Left cardiac atrium (tissue), 4 donors: ENCODE results near the gene GLIPR2. TPM values are rescaled to one million over a fixed set of nuclear protein-coding genes. Genes with fewer than 3 reads are reported as not detected.
"Not testable (repeated sequence)": the region's sequence is repeated elsewhere in the genome, so short reads cannot be mapped to it uniquely, and the experiment has no call there.

Experiments
- ATAC-seq, 2 donors: fragments of 200-7000 bp; cut with Tn5 transposase; one replicate each; pipeline ENCODE4 v1.9.1; 2020; ENCODE audit warnings: mild to moderate bottlenecking in 2 of 2, moderate library complexity in 2 of 2
- DNase-seq: peaks from one replicate; pipeline ENCODE4 v3.0.0-alpha.2; 2020
- intact Hi-C, 2 donors: fragments of 100-400 bp; cut with DNase I; formaldehyde crosslinking; loops; one replicate each; pipeline versions ENCODE4 v1.14.1 to v1.15.1; 2022 to 2023
- total RNA-seq, 2 donors: library from RNA; stranded (reverse); fragmentation: NEBNext Ultra II Directional; extraction: Animal tissue kit (Norgen Biotek cat#: 25700); gene quantifications; one replicate each; pipeline ENCODE4 v1.2.1, GENCODE V29; 2021
- donor health status: DM: no; HTN: yes; CAD: no.
- donor health status: DM: no; HTN: yes; CAD: no; lungs with severe emphysema.
- donor health status: DM: yes; HTN: yes; CAD: no.
- donor health status: Dilated cardiomyopathy.

Gene GLIPR2
- total RNA-seq, 2 donors from 2014 or later: 14.7 to 19.7 TPM

DNA sequence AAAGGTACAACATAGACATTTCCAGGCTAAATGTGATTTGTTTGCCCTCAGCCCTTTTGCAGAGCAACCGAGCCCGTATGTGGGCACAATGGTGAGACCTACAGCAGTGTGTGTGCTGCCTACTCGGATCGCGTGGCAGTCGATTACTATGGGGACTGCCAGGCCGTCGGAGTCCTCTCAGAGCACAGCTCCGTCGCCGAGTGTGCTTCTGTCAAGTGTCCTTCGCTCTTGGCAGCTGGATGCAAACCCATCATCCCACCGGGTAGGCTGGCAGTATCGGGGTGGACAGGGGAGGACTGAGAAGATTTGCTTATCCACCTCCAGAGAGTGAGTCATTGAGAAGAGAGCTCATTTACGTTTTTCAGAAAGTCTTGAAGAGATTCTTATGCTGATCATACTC lies 17.8 kb upstream of the GLIPR2 start:
- ATAC-seq (no peak), DNase-seq (no peak)
- intact Hi-C loops: no loop called here

DNA sequence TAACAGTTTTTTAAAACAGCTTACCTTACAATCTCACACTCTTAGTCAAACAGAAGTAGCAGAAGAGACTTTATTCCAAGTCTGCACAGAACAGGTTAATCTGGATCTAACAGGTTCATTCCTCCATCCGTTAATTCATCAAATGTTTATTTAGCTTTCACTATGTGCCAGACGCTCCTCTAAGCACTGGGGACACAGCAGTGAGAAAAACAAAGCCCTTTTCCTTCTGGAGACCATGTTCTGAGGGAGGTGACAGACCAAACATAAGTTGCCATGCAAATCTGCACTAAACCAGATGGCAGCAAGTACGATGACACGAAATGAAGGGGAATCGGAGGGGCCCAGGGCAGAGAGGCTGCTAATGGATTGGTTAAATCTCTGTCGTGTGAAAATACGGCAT lies 17.1 kb upstream of the GLIPR2 start:
- no peak for ATAC-seq
- DNase-seq: no peak
- intact Hi-C loops: no loop called here

DNA sequence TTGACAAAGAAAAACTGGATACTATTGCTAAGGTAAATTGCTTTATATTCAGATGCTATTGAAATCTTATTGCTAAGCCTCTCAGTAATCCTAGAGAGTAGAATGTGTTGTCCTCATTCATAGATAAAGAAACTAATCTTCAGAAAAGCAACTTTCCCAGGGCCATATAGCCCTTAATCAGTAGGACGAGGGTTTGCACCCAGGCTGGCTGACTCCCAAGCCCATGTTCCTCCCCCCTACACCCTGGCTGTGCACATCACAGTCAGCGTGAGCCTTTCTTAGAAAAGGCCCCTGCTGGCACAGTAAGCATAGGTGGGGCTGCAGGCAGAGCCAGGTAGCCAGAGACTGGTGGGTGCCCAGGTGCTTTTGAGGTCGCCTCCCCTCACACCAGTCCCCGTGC lies 15.8 kb upstream of the GLIPR2 start:
- intact Hi-C loops: no loop called here
- no peak for ATAC-seq

DNA sequence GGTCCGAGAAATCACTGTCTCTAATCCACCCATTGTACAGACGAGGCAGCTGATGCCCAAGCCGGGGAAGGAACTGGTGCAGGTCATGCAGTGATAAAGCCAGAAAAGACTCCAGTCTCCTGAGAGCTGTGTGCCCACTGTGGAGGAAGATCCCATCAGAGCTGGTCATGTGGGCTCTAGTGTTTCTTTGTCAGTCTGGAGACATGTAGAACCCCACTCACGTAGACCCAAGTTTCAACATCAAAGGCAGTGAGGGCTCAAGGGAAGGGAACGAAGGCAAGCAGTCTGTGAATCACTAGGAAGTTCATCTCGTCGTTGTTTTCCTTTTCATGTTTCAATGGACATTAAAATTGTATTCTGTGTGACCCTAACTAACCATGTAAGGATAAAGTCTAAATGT lies 14.6 kb upstream of the GLIPR2 start:
- intact Hi-C loops: no loop called here
- ATAC-seq: no peak
- DNase-seq: no peak

More for the DNA sequence above, 15.8 kb upstream of the GLIPR2 start:
- DNase-seq: no peak

DNA sequence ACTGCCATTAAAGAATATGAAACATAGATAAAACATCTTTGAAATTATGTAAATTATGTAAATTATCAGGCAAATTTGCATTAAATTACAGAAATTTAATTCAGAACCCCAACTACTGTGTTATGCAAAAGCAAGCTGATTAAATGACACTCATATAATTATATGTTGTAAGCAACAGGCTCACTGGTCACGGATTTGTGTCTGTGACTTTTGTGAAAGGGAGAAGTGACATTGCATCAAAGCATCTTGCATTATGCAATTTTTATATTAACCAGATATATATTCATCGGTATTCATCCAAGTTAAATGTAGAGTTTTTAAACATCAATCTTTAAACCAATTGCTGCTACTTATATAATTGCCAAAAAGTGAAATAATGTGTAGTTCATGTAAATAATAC lies 13.0 kb upstream of the GLIPR2 start:
- intact Hi-C loops: no loop called here
- DNase-seq (no peak), ATAC-seq (no peak)

DNA sequence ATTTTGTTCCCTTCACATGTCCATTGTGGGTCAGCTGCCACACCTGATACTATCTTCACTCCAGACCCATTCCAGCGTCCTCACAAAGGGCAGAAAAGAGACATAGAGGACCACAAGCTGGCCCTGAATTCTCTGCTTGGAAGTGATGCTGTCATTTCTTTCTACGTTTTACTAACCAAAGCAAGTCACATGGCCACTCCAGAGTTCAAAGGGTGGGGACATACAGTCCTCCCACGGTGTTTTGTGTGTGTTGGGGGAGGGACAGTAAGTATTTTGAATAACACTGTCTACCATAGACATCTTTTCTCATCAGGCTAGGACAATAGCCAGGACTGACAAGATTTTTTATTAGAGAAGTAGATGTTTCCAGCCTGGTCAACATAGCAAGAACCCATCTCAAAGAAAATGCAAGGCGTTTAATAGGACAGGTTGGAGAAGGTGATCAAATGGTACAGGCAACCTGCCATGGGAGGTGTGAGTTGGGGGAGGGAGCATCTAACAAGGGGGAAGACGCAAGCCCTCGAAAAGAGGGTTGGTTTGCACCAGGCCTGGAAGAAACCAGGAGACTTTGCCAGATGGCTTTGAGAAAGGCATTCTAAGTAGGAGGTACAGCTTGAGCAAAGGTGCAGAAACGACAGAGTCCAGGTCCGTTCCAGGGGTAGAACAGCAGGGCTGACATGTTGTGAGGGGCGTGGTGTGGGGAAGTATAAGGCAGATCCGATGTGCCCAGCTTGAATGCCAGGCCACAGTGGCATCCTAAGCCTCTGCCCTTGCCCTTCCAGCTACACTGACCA lies 11.3 kb upstream of the GLIPR2 start:
- no peak for ATAC-seq
- intact Hi-C loops: no loop called here
- no peak for DNase-seq

DNA sequence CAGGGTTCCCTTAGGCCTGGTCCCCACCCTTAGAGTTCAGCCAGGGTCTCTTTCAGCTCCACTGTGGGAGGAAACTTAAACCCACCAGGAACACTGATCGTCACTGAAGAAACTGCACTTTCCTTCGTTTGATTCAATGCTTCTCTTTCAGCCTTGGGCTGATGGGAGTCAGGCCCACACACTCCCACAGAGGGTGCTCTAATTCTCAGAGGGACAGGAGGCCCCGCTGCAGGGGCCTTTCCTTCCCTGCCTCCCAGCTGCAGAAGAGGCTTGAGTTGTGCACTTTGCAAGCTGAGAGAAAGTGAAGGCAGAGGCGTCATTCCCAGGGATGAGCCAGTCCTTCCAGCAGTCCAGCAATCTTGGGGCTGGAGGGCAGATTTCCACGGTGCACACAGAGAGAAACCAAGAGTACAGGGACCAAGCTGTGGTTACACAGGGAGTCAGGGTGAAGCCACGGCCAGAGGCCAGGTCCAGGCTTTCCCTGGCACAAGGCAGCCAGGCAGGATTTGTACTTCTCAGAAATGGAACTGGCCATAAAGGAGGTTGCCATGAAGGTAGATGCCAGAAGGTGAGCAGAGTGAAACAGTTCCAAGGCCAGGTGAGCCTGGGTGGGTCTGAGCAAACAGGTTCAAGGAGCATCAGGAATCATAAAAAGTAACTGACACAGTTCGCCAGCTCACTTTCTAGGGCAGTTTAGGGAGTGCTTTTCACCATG lies 10.4 kb upstream of the GLIPR2 start:
- ATAC-seq (no peak), DNase-seq (no peak)
- intact Hi-C loops: no loop called here

DNA sequence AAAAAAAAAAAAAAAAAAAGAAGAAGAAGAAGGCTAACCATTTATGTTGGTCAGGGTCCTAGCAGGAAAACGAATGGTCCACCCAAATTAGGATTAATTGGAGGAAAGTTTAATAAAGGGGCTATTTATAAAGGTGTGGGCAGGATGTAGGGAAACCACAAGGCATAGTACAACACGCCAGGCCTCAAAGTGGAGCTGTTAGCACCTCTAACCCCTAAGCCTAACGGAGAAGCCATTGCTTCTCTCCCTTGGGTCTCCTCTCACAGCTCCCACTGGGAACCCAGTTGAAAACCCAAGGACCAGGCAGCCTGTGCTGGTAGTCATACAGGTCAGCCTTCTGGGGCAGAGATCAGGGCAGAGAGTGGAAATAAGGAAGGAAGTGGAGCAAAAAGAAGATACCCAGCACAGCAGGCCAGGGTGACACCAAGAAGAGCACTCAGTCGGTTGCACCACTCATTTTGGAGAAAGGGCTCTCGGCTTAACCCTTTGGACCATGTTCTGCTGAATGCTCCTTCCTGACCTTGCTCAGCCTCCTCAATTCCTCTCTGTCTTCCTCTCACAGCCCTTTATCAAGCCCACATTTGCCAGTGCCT lies 8.8 kb upstream of the GLIPR2 start:
- intact Hi-C loops: no loop called here
- ATAC-seq: peak in 1 of 2 donors; percentile 71
- DNase-seq: no peak

DNA sequence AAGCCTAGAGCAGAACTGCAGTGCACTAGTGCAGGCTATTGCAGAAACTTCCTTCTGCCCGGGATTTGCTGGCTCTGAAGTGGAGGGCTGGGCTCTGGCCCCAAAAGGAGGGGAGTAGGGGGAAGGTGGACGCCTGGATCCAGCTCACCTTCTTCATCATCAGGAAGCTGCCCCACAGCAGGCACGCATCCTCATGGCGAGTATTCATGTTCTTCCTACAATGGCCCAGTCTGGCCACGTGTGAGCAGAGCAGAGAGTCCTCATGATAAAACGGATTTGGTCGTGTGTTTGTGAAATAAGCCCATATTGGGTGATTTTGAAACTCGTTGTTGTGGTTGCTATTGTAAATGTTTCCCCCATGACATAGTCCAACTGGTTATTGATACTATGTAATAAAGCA lies 8.2 kb upstream of the GLIPR2 start:
- DNase-seq (no peak), ATAC-seq (peak in 1 of 2 donors; percentile 15)

DNA sequence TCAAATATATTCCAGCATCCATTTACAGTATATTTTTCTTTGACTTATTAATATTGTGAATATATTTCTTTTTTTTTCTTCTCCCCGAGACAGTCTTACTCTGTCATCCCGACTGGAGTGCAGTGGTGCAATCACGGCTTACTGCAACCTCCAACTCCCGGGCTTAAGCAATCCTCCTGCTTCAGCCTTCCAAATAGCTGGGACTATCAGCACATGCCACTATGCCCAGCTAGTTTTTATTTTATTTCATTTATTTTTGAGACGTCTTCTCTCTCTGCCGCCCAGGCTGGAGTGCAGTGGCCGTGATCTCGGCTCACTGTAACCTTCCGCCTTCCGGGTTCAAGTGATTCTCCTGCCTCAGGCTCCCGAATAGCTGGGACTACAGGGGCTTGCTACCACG lies 7.4 kb upstream of the GLIPR2 start:
- no peak for DNase-seq
- intact Hi-C loops: no loop called here
- no peak for ATAC-seq

More for the DNA sequence above, 8.2 kb upstream of the GLIPR2 start:
- intact Hi-C loops: no loop called here

DNA sequence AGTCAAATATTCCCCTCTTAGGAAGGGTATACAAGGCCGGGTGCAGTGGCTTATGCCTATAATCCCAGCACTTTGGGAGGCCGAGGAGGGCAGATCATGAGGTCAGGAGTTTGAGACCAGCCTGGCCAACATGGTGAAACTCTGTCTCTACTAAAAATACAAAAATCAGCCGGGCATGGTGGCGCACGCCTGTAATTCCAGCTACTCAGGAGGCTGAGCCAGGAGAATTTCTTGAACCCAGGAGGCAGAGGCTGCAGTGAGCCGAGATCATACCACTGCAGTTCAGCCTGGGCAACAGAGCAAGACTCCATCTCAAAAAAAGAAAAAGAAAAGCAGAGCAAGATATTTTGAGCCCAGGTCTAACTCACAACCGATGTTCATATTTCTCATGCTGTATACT lies 4.9 kb upstream of the GLIPR2 start:
- DNase-seq, ATAC-seq, intact Hi-C loops: not testable (repeated sequence)

DNA sequence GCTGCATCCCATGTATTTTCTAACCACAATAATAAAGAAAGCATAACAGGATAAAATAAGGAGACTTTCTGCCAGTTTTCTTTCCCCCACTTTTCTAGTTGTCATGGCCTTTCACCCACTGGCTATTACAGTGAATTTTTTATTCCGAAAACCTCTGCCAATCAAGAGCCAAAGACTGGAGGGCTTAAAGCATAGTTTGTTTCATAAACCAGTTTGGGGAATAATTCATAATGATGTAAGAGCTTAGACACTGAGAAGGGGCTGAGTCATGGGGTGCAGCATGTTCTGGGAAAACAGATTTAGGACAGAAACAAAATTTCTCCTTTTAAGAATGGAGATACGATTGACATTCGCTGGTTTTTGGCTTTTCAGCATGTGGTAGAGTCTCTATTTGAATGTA lies 4.4 kb upstream of the GLIPR2 start:
- DNase-seq (no peak), ATAC-seq (no peak)
- intact Hi-C loops: no loop called here

DNA sequence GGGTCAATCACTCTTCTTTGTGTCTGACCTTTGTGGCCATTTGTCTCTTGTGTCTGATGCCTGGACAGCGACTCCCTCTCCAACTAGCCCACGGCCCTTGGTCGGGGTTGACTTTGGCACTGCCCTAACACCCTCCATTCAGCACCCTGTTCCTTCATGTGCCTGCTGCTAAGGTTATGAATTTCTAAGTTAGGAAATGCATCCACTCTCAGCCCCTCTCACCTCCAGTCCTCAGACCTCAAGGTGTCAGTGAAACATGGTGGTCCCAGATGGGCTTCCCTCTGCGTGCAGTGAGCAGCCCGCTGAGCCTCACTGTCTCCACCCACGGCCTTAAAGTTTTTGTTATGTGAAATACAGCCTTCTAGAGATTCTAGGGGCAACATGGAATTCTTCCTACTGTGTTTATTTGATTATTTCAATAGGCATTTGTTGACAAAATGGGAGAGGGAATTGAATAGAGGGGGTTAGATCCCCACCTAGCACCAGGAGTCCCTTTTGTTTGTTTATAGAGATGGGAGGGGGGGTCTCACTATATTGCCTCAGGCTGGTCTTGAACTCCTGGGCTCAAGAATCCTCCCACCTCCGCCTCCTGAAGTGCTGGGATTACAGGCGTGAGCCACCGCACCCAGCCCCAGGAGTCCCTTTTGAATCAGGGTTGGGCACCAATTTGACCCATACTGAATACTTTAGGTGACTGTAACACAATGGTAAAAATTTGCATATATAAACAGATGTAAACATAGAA lies 1.6 kb upstream of the GLIPR2 start:
- intact Hi-C loops: no loop called here
- DNase-seq (no peak), ATAC-seq (no peak)

DNA sequence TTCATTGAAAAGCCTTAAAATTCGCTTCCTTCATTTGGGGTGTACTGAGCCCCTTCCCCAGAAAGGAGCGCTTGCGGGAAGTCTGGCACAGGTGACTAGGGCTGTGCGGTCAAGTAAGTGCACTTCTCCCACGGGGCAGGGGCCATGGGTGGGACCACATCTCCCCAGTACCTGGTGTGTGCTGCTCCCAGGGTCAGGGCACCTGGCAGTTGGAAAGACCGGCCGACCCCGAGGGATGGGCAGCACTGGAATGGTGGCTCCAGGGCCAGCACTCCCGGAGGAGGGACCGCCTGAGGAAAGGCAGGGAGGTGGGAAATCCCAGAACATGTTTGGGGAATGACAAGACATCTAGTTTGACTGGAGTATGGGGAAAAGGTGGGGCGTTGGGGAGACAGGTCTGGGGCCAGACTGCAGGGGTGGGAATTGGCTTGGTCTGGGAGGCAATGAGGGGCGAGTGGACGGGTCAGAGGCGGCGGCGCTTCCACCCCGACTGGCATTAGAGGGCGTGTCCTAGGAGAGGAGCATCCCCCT lies 727 bp upstream of the GLIPR2 start:
- DNase-seq (no peak), ATAC-seq (no peak)
- intact Hi-C loops: no loop called here

DNA sequence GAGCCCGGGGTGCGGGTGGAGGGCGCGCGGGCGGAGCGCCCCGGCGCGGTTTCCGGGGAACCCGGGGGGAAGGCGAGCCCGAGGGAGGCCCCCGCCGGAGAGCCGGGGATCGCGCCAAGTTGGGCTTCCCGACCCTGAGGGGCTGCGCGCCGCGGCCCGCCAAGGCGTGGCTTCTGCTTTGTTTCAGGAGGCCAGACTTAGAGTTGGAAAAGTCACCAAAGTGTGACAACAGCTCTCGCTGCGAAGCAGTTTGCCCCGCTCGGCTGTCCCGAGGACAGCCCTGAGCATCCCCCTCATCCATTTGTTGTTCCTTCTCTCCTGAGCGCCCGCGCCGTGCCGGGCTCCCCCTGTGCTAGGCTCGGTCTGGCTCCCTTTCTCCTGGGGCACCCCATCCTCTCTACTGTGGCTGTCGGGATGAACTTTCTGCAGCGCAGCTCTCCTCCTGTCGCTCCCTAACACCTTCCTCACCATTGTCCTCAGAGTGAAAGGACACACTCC lies 410 bp downstream of the GLIPR2 start:
- ATAC-seq (peak; percentile 25 to 40), DNase-seq (no peak)
- intact Hi-C loops: no loop called here

DNA sequence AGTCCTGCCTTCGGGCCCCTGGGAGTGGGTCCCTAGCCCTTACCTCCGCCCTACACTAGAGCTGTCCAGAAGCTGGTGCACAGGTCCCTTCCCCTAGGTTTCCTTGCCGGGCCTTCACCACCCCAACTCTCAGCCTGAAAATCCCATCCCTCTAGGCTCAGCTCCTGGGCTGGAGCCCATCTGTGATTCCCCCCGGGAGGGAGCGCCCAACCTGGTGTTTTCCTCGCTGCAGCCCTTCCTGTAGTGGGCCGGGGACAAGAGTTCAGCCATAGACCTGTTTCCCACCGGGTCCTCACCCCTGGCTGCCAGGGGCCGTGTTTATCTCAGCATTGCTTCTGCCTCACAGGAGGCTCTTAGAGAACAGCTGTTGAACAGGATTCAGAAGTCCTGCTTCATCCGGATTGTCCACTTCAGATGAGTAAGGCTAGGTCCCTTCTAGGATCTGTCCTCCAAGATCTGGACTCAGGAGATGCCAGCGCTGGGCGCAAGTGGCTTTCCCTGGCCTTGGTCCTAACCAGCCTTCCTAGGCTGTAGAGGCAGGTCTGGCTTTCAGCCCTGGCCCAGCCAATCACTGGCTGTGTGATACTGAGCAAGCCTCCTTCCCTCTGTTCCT lies 965 bp downstream of the GLIPR2 start:
- ATAC-seq (peak in 1 of 2 donors; percentile 5), DNase-seq (no peak)
- intact Hi-C loops: no loop called here

DNA sequence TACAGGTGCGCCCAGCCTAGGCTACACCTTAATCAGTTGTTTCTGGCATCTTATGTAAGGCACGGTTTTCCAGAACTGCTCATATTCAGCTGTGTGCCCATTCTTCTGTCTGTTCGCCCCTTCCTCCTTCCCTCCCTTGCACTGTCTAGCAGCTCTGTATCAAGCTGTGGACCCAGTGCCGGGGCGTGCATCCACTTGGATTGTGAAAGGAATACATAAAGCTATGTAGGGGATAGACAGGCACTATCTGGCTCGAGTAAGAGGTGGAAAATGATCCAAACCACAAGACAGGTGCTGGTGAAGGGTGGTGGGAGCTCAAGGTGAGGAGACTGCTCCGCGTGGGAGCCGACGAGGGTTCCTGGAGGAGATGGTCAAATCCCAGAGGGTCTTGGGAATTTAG lies 2.0 kb downstream of the GLIPR2 start:
- ATAC-seq: no peak

DNA sequence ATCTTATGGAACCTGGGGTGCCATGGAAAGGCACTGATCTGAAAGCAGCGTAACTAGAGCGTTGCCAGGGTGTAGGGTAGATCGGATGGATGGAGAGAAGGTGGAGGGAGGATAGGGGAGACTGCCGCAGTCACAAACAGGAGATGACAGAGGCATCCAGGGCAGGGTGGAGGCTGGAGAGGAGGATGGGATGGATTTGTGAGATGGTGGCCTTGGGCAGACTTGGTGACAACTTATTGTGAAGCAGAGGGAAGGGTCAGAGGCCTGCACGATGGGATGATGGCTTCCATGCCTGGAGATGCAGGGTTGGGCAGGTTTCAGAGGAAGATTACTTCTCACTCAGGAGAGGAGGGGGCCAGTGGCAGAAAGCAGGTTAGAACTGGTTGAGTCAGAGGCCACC lies 2.4 kb downstream of the GLIPR2 start:
- ATAC-seq (no peak), DNase-seq (no peak)
- intact Hi-C loops: no loop called here

More for the DNA sequence above, 2.0 kb downstream of the GLIPR2 start:
- DNase-seq: no peak
- intact Hi-C loops: no loop called here
